HG02852 (cell line): ENCODE measurements around the gene G6PC3.
A peak's percentile ranks its signal among the peaks of the same experiment; 100 is the strongest.
"Not testable (repeated sequence)": the region's sequence is repeated elsewhere in the genome, so short reads cannot be mapped to it uniquely, and the experiment has no call there.

Experiments
- ATAC-seq: cut with Tn5 transposase; IDR thresholded peaks from one replicate; pipeline ENCODE4 v1.9.1; 2021; ENCODE audit warnings: mild to moderate bottlenecking, moderate library complexity; ENCODE audit not compliant: unreplicated experiment

G6PC3 gene

GRCh38 chr17:44070455-44071197, at the start of gene G6PC3:
Gene G6PC3 (plus strand): TSS chr17:44070735. CDS start chr17:44070966, 231 bp downstream.
- peak; percentile 73 for ATAC-seq

- not testable (repeated sequence) for ATAC-seq
Observed at GRCh38 chr17:44021227-44021626, 49.3 kb upstream of the G6PC3 start.

- no peak for ATAC-seq
Observed at GRCh38 chr17:44022246-44022645, 48.3 kb upstream of the G6PC3 start.

- ATAC-seq: no peak
Observed at GRCh38 chr17:44023545-44024270, 46.8 kb upstream of the G6PC3 start.

- ATAC-seq: no peak
Observed at GRCh38 chr17:44024271-44024663, 46.3 kb upstream of the G6PC3 start.

GRCh38 chr17:44024853-44025252, 45.7 kb upstream of the G6PC3 start:
- ATAC-seq: no peak

- no peak for ATAC-seq
Observed at GRCh38 chr17:44029736-44030135, 40.8 kb upstream of the G6PC3 start.

GRCh38 chr17:44030482-44030881, 40.1 kb upstream of the G6PC3 start:
- no peak for ATAC-seq

- ATAC-seq: no peak
Observed at GRCh38 chr17:44033861-44034408, 36.6 kb upstream of the G6PC3 start.

- ATAC-seq: not testable (repeated sequence)
Observed at GRCh38 chr17:44034688-44035087, 35.8 kb upstream of the G6PC3 start.

GRCh38 chr17:44037471-44037870, 33.1 kb upstream of the G6PC3 start:
- no peak for ATAC-seq

- no peak for ATAC-seq
Observed at GRCh38 chr17:44038604-44039011, 31.9 kb upstream of the G6PC3 start.

- no peak for ATAC-seq
Observed at GRCh38 chr17:44039829-44040635, 30.5 kb upstream of the G6PC3 start.

- ATAC-seq: no peak
Observed at GRCh38 chr17:44043272-44043696, 27.3 kb upstream of the G6PC3 start.

GRCh38 chr17:44044071-44044470, 26.5 kb upstream of the G6PC3 start:
- ATAC-seq: no peak

- no peak for ATAC-seq
Observed at GRCh38 chr17:44045486-44045885, 25.0 kb upstream of the G6PC3 start.

GRCh38 chr17:44046893-44047292, 23.6 kb upstream of the G6PC3 start:
- not testable (repeated sequence) for ATAC-seq

GRCh38 chr17:44049294-44050060, 21.1 kb upstream of the G6PC3 start:
- no peak for ATAC-seq

- no peak for ATAC-seq
Observed at GRCh38 chr17:44053125-44053872, 17.2 kb upstream of the G6PC3 start.
